Panc1 (cell line): Measurements from ENCODE around the gene DAPP1.

ENCODE experiments used
- CTCF ChIP-seq: fragments of 450-650 bp; IDR thresholded peaks from 2 replicates; pipeline ENCODE4 v1.5.1; 2017; ENCODE audit warnings: mild to moderate bottlenecking
- TCF7L2 ChIP-seq: IDR thresholded peaks from 2 replicates; pipeline ENCODE4 v1.6.1; 2011; ENCODE audit warnings: mild to moderate bottlenecking, low read depth, low read length, inconsistent platforms

- TF ChIP-seq CTCF, result peak; percentile 42
- no peak for TF ChIP-seq TCF7L2
Measured at GRCh38 chr4:99811850-99812249, 4.8 kb upstream of the DAPP1 start.
